ENCODE results near the gene HS2ST1. TPM values are rescaled to one million over a fixed set of nuclear protein-coding genes. Genes with fewer than 3 reads are reported as not detected.

Gene HS2ST1
- polyA plus RNA-seq, 3 donors = 2.6 to 6.0 (median 4.2) TPM

DNA sequence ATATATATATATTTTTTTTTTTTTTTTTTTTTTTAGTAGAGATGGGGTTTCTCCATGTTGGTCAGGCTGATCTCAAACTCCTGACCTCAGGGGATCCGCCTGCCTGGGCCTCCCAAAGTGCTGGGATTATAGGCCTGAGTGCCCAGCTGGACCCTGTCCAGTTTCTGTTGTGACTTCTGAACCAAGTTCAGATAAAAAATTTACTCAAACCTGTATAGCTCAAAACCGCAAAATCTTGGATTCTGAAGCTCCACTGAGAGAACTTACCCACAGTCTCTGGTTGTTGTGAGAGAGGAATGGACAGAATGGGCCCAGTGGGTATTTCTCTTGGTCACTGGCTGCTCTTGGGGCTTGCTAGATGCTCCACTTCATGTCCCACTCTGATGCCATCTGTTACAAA lies 76.4 kb downstream of the HS2ST1 start:
- H2AFZ ChIP-seq (ENCODE audit: insufficient read depth, low read depth, low read length, poor library complexity, severe bottlenecking) = no peak overlapping the region
- H3K9ac ChIP-seq (ENCODE audit: insufficient read depth, low read length, poor library complexity, severe bottlenecking) = no peak overlapping the region
- TF ChIP-seq, protein P1, sequence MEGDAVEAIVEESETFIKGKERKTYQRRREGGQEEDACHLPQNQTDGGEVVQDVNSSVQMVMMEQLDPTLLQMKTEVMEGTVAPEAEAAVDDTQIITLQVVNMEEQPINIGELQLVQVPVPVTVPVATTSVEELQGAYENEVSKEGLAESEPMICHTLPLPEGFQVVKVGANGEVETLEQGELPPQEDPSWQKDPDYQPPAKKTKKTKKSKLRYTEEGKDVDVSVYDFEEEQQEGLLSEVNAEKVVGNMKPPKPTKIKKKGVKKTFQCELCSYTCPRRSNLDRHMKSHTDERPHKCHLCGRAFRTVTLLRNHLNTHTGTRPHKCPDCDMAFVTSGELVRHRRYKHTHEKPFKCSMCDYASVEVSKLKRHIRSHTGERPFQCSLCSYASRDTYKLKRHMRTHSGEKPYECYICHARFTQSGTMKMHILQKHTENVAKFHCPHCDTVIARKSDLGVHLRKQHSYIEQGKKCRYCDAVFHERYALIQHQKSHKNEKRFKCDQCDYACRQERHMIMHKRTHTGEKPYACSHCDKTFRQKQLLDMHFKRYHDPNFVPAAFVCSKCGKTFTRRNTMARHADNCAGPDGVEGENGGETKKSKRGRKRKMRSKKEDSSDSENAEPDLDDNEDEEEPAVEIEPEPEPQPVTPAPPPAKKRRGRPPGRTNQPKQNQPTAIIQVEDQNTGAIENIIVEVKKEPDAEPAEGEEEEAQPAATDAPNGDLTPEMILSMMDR (IDR thresholded peaks at IDR 0.05) = no peak
- Mint-ChIP-seq H3K4me1 (no peaks in the 10 kb centered on the region), H3K27ac (no peak overlapping the region), H3K4me3 (no peak overlapping the region), H3K36me3 (no peaks in the 10 kb centered on the region), H3K9me3 (peaks cover 0 to 3% (median 0%) of the 10 kb centered on the region in 7 donors), H3K27me3 (ENCODE audit: low read depth in 3 of 3) (no peaks in the 10 kb centered on the region)
- intact Hi-C loops (cut with micrococcal nuclease) = no loop called here
- no peak overlapping the region for H3K4me2 ChIP-seq (replicated peaks; ENCODE audit: extremely low read depth, low read length, poor library complexity, severe bottlenecking)
- H4K20me1 ChIP-seq (ENCODE audit: insufficient read depth, low read length) = no peaks in the 10 kb centered on the region
- no peaks in the 10 kb centered on the region for H3K4me1 ChIP-seq (ENCODE audit: control insufficient read depth in 1 of 2, insufficient read depth in 2 of 2, low read length in 2 of 2)
- H3K36me3 ChIP-seq (replicated peaks in 1 of 2; ENCODE audit: control insufficient read depth in 1 of 2, insufficient read depth in 2 of 2, low read length in 2 of 2) = no peaks in the 10 kb centered on the region
- H3K27ac ChIP-seq (ENCODE audit: low read depth in 1 of 2, low read length in 2 of 2) = no peak overlapping the region
- no peaks in the 10 kb centered on the region for H3K79me2 ChIP-seq (ENCODE audit: insufficient read depth, low read length)
- WGBS (ENCODE audit: insufficient coverage) = 89% methylated on average over 1 of the region's 2 CpGs
- no peaks in the 10 kb centered on the region for H3K9me3 ChIP-seq (replicated peaks in 1 of 2; ENCODE audit: control insufficient read depth in 1 of 2, insufficient read depth in 1 of 2, low read length in 2 of 2)
- no peaks in the 10 kb centered on the region for H3K27me3 ChIP-seq (ENCODE audit: control insufficient read depth in 2 of 2, insufficient read depth in 2 of 2, low read length in 2 of 2)
- no peak for DNase-seq
- H3K4me3 ChIP-seq (replicated peaks in 1 of 3; ENCODE audit: low read depth in 2 of 3, low read length in 3 of 3) = no peak overlapping the region

DNA sequence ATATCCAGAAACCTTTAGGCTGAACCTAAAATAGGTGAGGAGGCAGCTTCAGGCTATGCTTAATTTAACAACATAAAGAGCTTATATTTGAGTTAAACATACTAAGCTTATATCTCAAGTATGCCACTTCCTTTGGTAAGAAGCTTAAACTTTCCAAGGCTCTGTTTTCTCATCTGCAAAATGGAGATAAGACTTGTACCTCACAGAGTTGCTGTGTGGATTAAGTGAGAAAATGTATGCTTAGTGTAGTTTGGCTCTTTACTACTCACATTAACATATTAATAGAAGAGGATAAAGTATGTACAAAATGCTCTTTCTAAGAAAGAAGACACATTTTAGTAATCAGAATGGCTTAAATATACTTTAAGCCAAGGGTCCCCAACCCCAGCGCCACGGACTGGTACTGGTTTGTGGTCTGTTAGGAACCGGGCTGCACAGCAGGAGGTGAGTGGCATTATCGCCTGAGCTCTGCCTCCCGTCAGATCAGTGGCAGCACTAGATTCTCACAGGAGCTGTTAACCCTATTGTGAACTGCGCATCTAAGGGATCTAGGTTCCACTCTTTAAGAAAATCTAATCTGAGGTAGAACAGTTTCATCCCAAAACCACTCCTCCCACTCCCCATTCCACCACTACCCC lies 77.2 kb downstream of the HS2ST1 start:
- Histone ChIP-seq H3K9ac (ENCODE audit: insufficient read depth, low read length, poor library complexity, severe bottlenecking) (no peak overlapping the region), H4K20me1 (ENCODE audit: insufficient read depth, low read length) (no peaks in the 10 kb centered on the region), H3K4me3 (replicated peaks in 1 of 3; ENCODE audit: low read depth in 2 of 3, low read length in 3 of 3) (no peak overlapping the region), H3K36me3 (replicated peaks in 1 of 2; ENCODE audit: control insufficient read depth in 1 of 2, insufficient read depth in 2 of 2, low read length in 2 of 2) (no peaks in the 10 kb centered on the region), H3K27me3 (ENCODE audit: control insufficient read depth in 2 of 2, insufficient read depth in 2 of 2, low read length in 2 of 2) (no peaks in the 10 kb centered on the region), H3K4me1 (ENCODE audit: control insufficient read depth in 1 of 2, insufficient read depth in 2 of 2, low read length in 2 of 2) (no peaks in the 10 kb centered on the region), H2AFZ (ENCODE audit: insufficient read depth, low read depth, low read length, poor library complexity, severe bottlenecking) (no peak overlapping the region), H3K27ac (ENCODE audit: low read depth in 1 of 2, low read length in 2 of 2) (no peak overlapping the region), H3K9me3 (replicated peaks in 1 of 2; ENCODE audit: control insufficient read depth in 1 of 2, insufficient read depth in 1 of 2, low read length in 2 of 2) (no peaks in the 10 kb centered on the region), H3K4me2 (replicated peaks; ENCODE audit: extremely low read depth, low read length, poor library complexity, severe bottlenecking) (no peak overlapping the region), H3K79me2 (ENCODE audit: insufficient read depth, low read length) (no peaks in the 10 kb centered on the region)
- H3K4me3 Mint-ChIP-seq = no peak overlapping the region
- intact Hi-C loops (cut with micrococcal nuclease) = no loop called here
- H3K36me3 Mint-ChIP-seq = no peaks in the 10 kb centered on the region
- no peaks in the 10 kb centered on the region for H3K27me3 Mint-ChIP-seq (ENCODE audit: low read depth in 3 of 3)
- peaks cover 0 to 3% (median 0%) of the 10 kb centered on the region in 7 donors for H3K9me3 Mint-ChIP-seq
- H3K4me1 Mint-ChIP-seq = no peaks in the 10 kb centered on the region
- TF ChIP-seq, protein P1 (IDR thresholded peaks at IDR 0.05) = no peak
- 100% methylated on average over 6 of the region's 6 CpGs for WGBS (ENCODE audit: insufficient coverage)
- no peak for DNase-seq
- H3K27ac Mint-ChIP-seq = no peak overlapping the region

All from CD14-positive monocyte (primary cell).